RWPE1 (cell line): Measurements from ENCODE around the gene NMNAT2.

Experiments
- CTCF ChIA-PET: fragments of 350-600 bp; sonication (Branson Sonifier 250); formaldehyde crosslinking; extraction: SDS; loops from one replicate; lab custom pipeline; 2021; lab: Yijun Ruan, JAX
- POLR2A ChIA-PET: fragments of 400-600 bp; formaldehyde crosslinking; extraction: SDS; loops from one replicate; lab custom pipeline; 2020; ENCODE audit warnings: antibody characterized with exemption; ENCODE audit not compliant: low non-redundant PET; lab: Yijun Ruan, JAX
- DNase-seq: peaks from one replicate; pipeline ENCODE4 v3.0.0; 2012; ENCODE audit warnings: low spot score
- H3K27ac ChIP-seq: fragments of 450-650 bp; 2 replicates; pipeline ENCODE4 v1.5.1; 2017
- CTCF ChIP-seq: fragments of 450-650 bp; conservative IDR thresholded peaks from 2 replicates; pipeline ENCODE4 v1.5.1; 2017; ENCODE audit warnings: low read depth, mild to moderate bottlenecking

The NMNAT2 gene

GRCh38 chr1:183282101-183282855, 135.9 kb downstream of the NMNAT2 start:
- ChIA-PET CTCF (interaction anchor here (0.5 to 5.3 kb wide), 15 partner anchors 8 to 1411 kb away, joined by 3 to 36 read pairs (median 4); no protein-coding TSS in a partner anchor), POLR2A (no interaction called here)
- H3K27ac ChIP-seq, result peak overlapping the region; percentile 94
- no peak for DNase-seq
- no peak for TF ChIP-seq CTCF

- POLR2A ChIA-PET, result no interaction called here
- peak; percentile 77 for DNase-seq
- CTCF ChIA-PET, result interaction anchor here (0.5 to 5.3 kb wide), 14 partner anchors 8 to 1411 kb away, joined by 3 to 36 read pairs (median 4); no protein-coding TSS in a partner anchor
- H3K27ac ChIP-seq, result peak overlapping the region; percentile 94
- TF ChIP-seq CTCF, result peak; percentile 91
Measured at GRCh38 chr1:183281553-183282091, 136.6 kb downstream of the NMNAT2 start.

GRCh38 chr1:183281039-183281438, 137.1 kb downstream of the NMNAT2 start:
- DNase-seq, result no peak
- ChIA-PET CTCF (interaction anchor here (0.6 to 5.3 kb wide), 9 partner anchors 25 to 318 kb away, joined by 3 to 36 read pairs (median 6); no protein-coding TSS in a partner anchor), POLR2A (no interaction called here)
- peak overlapping the region; percentile 94 for H3K27ac ChIP-seq
- TF ChIP-seq CTCF, result no peak

- no peak for TF ChIP-seq CTCF
- peak; percentile 77 for DNase-seq
- H3K27ac ChIP-seq, result peak overlapping the region; percentile 94
- ChIA-PET POLR2A (interaction anchor here (1.5 kb wide), 1 partner anchor 12 kb away, joined by 4 read pairs; no protein-coding TSS in a partner anchor), CTCF (interaction anchor here (0.6 to 5.3 kb wide), 4 partner anchors 19 to 225 kb away, joined by 3 to 36 read pairs (median 6); no protein-coding TSS in a partner anchor)
Measured at GRCh38 chr1:183279835-183280234, 138.3 kb downstream of the NMNAT2 start.

GRCh38 chr1:183278739-183279591, 139.2 kb downstream of the NMNAT2 start:
- ChIA-PET POLR2A (interaction anchor here (1.5 kb wide), 1 partner anchor 11 kb away, joined by 4 read pairs; no protein-coding TSS in a partner anchor), CTCF (interaction anchor here (0.7 to 5.3 kb wide), 2 partner anchors 26 to 39 kb away, joined by 5 to 36 read pairs; no protein-coding TSS in a partner anchor)
- TF ChIP-seq CTCF, result no peak
- peak overlapping the region; percentile 94 for H3K27ac ChIP-seq
- DNase-seq, result peak; percentile 75
